GM10847 (cell line): ENCODE results near the gene NCSTN.

Experiments
- POLR2A ChIP-seq: IDR thresholded peaks from 2 replicates; pipeline ENCODE4 v1.6.1; 2011; ENCODE audit not compliant: insufficient read length; ENCODE audit errors: extremely low read depth

Gene NCSTN

DNA sequence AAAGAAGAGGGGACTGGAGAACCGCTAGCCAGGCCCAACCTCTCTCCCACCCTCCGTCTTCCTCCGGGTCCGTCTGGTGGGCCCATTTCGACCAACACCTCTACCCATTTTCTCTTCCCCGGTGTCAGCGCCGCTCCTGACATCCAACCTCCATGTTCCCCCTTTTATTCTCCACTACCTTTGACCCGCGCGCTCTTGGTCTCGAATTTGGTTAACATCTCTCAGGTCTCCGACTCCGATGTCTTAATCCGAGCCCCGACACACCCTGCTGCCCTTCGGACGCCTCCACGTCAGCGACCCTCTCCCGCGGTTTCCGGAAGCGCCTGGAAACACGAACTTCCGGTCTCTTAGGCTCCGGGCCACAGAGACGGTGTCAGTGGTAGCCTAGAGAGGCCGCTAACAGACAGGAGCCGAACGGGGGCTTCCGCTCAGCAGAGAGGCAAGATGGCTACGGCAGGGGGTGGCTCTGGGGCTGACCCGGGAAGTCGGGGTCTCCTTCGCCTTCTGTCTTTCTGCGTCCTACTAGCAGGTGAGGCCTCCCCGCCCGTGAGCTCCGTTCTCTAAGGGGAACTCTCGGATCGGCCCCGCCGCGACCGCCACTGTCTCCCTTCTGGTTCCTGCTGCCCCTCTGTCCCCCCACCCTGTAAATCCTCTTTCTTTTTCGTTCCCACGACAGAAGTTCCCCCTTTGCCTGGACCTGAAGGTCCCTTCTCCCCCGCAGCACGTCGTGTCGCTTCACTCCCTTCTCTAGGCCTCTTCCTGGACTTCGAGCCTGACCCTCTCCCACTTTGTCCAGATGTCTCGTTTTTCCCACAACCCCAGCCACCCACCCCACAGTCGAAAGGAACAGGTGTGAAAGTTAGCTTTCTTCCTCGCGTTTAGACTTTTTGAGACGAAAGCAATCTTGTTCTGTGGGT lies at the start of gene NCSTN, which contains the start of gene COPA:
NCSTN (plus strand) TSS at position 431 of the 917 bp plus-strand sequence; CDS start at position 445, 14 bp downstream.
COPA (minus strand) TSS at position 298 of the 917 bp plus-strand sequence; CDS start at position 218, 80 bp downstream.
- TF ChIP-seq POLR2A, result peak; percentile 74

DNA sequence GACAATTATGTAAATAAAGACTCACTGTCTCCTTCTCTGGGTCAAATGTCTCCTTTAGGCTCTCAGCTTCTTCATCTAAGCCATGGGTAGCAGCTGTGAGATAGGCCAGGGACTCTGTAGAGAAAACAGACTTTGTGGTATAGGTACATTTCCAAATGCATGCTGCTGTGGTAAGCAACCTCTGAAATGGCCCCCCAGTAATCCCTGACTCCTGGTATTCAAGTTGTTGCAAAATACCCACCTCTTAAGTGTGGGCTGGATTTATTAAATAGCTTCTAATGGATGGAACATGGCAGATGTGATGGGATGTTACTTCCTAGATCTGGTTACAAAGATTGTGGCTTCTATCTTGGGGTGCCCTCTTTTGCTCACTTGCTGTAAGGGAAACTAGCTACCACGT lies 47.1 kb upstream of the NCSTN start:
- TF ChIP-seq POLR2A, result no peak

DNA sequence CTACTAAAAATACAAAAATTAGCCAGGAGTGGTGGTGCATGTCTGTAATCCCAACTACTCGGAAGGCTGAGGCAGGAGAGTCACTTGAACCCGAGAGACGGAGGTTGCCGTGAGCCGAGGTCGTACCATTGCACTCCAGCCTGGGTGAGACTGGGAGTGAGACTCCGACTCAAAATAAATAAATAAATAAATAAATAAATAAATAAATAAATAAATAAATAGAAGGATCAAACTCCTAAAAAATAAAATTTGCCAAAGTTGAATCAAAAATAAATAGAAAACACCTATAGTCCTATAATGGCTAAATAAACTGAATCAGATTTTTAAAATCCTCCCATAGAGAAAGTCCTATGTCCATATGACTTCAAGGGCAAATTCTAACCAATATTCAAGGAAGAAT lies 43.0 kb upstream of the NCSTN start:
- TF ChIP-seq POLR2A, result no peak

DNA sequence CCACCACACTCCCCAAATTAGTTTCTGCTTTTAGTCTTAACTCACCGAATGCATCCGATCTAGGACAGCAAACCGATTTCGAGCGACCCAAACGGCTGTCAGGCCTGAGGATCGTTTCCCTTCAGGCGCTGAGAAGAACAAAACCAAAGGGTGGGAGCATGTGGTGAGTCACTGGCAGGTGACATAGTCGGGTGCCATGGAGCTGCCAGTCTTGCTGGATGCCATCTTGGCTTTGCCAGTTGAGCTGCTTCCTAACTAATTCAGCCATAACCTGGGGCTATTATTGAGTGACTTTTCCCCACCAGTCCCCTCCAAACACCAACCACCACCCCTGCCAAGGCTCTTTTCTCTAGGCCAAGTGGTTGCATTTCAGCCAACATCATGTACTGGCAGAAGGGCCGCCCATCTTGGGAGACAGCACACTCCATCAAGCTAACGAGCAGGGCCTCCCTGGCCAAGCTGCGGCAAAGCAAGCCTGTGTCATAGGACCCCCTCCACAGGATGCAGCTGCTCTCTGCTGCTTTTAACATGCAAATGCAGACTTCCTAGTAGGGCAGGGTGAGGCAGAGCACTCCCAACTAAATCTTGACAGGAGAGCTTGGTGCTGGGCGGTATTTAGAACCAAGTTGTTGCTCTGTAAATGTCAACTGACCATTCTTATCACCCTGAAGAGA lies 35.9 kb upstream of the NCSTN start:
- TF ChIP-seq POLR2A, result no peak

DNA sequence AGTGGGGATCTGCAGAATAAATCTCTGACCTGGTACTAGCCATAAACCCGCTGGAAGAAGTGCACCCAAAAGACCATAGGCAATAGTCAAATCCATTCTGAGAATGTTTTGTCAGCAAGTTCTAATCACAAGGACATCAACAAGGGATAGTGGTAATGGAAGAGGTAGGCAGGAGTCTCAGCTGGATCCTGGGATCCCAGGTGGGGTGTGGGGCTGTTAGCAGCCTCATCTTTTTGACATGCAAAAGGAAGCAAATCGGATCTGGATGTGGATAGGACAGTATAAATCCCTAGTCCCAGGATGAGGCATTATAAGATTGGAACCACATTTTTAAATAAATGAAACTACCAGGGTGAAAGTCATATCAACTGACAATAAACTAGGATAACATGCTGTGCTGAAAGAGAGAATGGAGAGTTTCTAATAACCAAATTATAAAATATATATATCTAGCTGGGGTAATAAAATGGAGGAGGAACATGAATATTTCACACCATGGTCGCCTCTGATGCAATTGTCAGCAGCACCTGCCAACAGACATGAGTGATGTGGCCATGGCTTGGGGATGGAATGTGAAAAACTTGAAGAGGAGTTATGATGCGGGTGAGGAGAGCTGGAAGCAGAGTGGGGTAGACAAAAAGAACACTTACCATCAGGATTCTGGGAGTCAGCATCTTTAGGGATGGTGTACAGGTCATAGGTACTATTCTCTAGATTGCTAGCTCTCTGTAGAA lies 34.6 kb upstream of the NCSTN start:
- no peak for TF ChIP-seq POLR2A

DNA sequence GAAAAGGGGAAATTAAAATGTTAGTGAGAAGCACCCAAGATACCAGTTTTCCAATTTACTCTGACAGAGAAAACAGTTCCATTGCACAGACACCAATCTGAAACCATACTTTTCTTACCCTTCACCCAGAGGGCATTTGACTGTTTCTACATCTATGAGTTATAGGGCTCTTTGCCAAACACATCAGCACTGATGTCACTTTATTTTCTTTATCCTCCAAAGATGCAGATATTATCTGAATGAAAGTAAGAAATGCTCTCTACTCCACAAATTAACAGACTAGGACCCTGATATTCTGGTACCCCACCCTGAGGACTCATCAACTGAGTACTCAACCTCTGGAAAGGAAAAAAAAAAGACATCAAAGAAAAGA lies 34.0 kb upstream of the NCSTN start:
- TF ChIP-seq POLR2A, result no peak

DNA sequence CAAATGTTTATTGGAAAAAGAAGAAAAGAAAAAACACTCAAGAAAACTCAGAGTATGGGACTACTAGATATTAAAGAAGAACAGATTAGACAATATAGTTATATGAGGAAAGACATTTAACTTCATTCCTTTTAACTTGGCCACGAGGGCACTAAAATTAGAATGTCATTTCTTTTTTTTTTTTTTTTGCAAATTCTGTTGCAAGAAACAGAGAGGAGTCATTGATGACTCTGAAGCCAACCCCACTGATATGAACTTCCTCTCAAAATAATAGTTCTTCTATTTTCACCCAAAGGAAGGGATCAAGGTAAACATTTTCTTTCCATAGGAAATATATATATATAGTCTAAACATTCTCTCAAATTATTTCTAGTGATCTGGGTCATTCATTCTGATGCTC lies 33.6 kb upstream of the NCSTN start:
- no peak for TF ChIP-seq POLR2A

DNA sequence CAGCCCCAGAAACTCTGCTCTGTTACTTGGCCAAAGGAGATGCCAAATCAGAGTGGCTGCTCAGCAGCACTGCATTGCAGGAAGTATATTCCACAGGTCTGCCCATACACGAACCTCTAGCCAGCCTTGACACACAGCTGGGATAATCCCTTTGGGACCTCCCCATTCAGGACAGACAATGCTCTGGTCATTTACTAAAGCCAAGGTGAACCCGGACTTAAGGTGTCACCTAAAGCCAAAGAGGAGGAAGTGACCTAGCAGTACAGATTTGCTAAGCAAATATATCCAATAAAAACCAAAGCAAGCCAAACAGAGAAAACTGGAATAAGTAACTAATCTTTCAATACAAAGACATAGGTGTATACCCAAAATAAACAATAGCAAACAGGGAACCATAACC lies 27.8 kb upstream of the NCSTN start:
- no peak for TF ChIP-seq POLR2A

DNA sequence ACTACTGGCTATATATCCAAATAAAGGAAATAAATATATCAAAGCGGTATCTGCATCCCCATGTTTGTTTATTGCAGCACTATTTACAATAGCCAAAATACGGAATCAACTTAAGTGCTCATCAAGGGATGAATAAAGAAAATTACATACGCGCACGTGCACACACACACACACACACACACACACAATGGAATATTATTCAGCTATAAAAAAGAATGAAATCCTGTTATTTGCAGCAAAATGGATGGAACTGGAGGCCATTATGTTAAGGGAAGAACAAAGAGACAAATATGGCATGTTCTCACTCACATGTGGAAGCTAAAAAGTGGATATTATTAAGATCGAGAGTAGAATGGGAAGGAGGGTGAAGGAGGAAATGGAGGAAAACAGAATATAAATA lies 20.4 kb upstream of the NCSTN start:
- TF ChIP-seq POLR2A, result no peak

DNA sequence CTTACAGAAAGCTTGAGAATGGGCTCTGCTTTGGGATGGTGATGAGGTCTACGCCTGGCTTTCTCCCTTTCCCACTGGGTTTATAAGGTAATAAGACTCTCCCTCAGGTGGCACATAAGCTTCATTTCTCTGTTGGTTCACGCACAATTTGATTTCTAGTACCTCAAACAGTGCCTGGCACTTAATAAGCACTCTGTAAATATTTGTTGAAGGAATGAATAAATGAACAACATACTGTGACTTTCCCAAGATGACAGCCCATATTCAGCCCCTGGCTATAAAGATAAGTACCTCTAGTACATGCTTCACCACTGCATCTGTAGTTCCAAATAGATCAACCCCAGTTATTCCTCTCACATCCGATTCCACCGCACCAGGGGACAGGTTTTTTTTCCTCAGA lies 17.9 kb upstream of the NCSTN start:
- no peak for TF ChIP-seq POLR2A

DNA sequence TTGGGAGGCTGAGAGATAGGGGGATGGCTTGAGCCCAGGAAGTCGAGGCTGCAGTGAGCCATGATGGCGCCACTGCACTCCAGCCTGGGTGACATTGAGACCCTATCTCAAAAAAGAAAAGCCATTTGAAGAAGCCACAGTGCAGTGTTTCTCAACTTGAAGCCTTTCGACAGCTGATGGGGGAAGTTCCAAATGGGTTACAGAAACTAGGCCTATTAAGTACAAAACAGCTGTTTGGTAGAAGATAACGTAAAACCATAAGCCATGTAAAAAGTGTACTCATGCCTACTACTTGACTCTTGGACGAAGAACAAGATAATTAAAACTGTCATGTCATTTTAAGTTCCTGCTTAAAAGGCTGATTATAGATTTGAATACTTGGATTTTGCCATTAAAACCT lies 16.8 kb upstream of the NCSTN start:
- no peak for TF ChIP-seq POLR2A

DNA sequence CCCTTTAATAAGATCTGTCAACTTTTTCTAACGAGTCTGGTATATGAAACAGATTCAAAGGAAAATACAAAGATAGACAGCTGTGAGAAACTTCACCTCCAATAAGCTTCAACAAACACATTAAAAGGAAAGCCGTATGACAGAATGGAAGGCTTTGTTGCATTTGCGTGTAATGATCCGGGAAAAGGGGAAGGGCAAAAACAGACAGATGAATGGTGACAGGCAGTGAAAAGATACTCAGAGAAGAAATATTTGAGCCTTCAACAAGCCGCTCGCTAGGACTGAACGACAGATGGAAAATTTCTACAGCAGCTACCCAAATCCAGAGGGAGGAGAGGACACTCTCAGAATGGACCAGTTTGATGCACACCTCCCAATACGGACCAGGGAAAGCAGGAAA lies 15.0 kb upstream of the NCSTN start:
- TF ChIP-seq POLR2A, result no peak

DNA sequence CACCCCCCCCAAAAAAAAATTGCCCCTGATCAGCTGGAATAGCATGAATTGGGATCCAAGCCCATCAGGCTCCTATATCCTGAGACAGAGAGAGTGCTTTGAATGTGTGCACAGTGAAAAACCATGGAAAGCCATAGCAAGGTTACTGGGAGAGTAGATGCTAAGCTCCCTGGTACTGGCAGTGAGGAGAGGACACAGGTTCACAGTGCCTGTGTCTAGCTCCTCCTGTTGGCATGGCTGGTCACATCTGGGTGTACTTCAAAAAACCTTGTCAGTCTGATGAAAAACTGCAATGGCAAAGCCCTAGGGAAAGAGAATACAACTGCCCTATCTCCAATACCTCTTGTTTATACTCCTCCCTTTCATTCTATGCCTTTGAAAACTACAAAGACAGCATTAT lies 13.1 kb upstream of the NCSTN start:
- no peak for TF ChIP-seq POLR2A

DNA sequence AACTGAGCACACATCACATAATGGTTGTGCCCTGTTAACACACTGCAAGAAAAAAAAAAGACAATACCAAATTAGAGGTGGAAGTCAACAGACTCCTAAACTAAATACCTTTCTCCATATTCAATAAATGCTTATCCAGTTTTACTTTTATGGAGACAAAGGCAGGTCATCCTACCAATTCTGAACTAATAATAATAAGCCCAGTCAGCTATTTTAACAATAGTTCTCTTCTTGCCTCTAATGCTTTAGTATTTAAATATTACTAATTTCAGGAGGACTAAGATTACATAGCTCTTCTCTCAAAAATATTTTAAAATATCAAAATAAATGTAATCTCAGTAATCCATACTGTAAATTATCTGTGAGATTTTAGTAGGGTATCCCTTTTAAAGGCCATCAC lies 10.7 kb upstream of the NCSTN start:
- TF ChIP-seq POLR2A, result no peak

DNA sequence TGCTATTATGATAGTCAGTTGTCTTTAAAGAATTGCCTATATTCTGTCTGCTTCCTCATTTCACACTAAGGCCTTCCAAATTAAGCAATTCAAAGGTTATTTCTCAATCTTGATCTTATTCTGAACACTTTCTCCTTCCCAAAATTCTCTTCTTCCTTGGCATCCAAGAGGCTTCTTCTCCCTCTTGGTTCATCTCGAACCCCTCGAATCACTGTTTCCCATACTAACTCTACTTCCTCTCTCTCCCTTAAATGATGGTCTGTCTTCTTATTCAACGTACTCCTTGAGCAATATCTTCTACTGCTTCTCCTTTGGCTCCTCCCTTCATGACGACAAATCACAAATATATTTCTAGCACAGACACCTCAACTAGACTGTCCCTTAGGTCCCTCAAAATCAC lies 4.6 kb upstream of the NCSTN start:
- no peak for TF ChIP-seq POLR2A

DNA sequence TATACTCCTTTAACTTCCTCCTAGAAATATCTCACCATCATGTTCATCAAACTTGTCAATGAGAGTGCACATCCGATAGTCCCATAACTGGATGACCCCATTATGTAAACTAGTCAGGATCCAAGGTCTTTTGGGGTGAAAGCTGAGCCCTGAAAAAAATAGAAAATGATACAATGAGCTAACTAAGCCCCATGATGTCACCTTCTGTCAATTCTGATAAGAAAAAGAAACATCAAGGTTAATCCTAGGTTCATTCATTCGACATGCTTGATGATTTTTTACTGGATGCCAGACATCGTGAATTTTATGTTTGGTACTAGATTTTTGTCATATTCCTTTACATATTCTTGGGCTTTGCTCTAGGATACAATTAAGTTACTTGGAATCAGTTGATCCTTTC lies 3.0 kb upstream of the NCSTN start:
- TF ChIP-seq POLR2A, result no peak
